HEK293T (cell line): ENCODE results near the gene TMA7.

Experiments used
- ARNT ChIP-seq: fragments of 450-650 bp; IDR thresholded peaks from 2 replicates; pipeline ENCODE4 v1.6.1; 2017; ENCODE audit warnings: mild to moderate bottlenecking
- BHLHE40 ChIP-seq: fragments of 450-650 bp; IDR thresholded peaks from 2 replicates; pipeline ENCODE4 v1.6.1; 2016; ENCODE audit warnings: mild to moderate bottlenecking, moderate library complexity, borderline replicate concordance
- FOXA1 ChIP-seq: fragments of 450-650 bp; IDR thresholded peaks from 2 replicates; pipeline ENCODE4 v1.6.1; 2016; ENCODE audit warnings: mild to moderate bottlenecking
- FOXK2 ChIP-seq: fragments of 450-650 bp; IDR thresholded peaks from 2 replicates; pipeline ENCODE4 v1.6.1; 2016; ENCODE audit warnings: mild to moderate bottlenecking
- FOXM1 ChIP-seq: fragments of 450-650 bp; IDR thresholded peaks from 2 replicates; pipeline ENCODE4 v1.6.1; 2017; ENCODE audit warnings: mild to moderate bottlenecking, borderline replicate concordance
- NFRKB ChIP-seq: fragments of 450-650 bp; IDR thresholded peaks from 2 replicates; pipeline ENCODE4 v1.6.1; 2016; ENCODE audit warnings: mild to moderate bottlenecking, moderate library complexity
- PKNOX1 ChIP-seq: fragments of 450-650 bp; IDR thresholded peaks from 2 replicates; pipeline ENCODE4 v1.6.1; 2016
- SP1 ChIP-seq: fragments of 450-650 bp; IDR thresholded peaks from 2 replicates; pipeline ENCODE4 v1.6.1; 2017
- SUZ12 ChIP-seq: fragments of 450-650 bp; IDR thresholded peaks from 2 replicates; pipeline ENCODE4 v1.6.1; 2016; ENCODE audit warnings: mild to moderate bottlenecking
- TARDBP ChIP-seq: fragments of 450-650 bp; IDR thresholded peaks from 2 replicates; pipeline ENCODE4 v1.6.1; 2016

GRCh38 chr3:48423883-48424695, 16.0 kb upstream of the TMA7 start:
- TF ChIP-seq FOXA1 (no peak), BHLHE40 (no peak), FOXK2 (no peak), SP1 (no peak), SUZ12 (no peak), NFRKB (no peak), TARDBP (no peak), PKNOX1 (no peak), FOXM1 (no peak), ARNT (no peak)
